Neural cell (in vitro differentiated cells): ENCODE measurements around the gene ARID3A.

Experiments used
- EP300 ChIP-seq: fragments of 450-650 bp; conservative IDR thresholded peaks from 2 replicates; pipeline ENCODE4 v1.6.1; 2014; ENCODE audit warnings: antibody characterized with exemption, mild to moderate bottlenecking, moderate library complexity; ENCODE audit not compliant: poor library complexity, severe bottlenecking
- EZH2 ChIP-seq: fragments of 200-600, 300-800 bp; shearing (Covaris generic), sonication (generic); IDR thresholded peaks from 2 replicates; pipeline ENCODE4 v1.6.1; 2014; ENCODE audit warnings: antibody characterized with exemption, low read length, borderline replicate concordance, mild to moderate bottlenecking; ENCODE audit not compliant: insufficient read depth, poor library complexity, severe bottlenecking
- POLR2AphosphoS5 ChIP-seq: IDR thresholded peaks from 2 replicates; pipeline ENCODE4 v1.6.1; 2012
- SMC3 ChIP-seq: fragments of 450-650 bp; conservative IDR thresholded peaks from 2 replicates; pipeline ENCODE4 v1.6.1; 2014; ENCODE audit warnings: antibody characterized with exemption, mild to moderate bottlenecking, moderate library complexity; ENCODE audit not compliant: poor library complexity
- TF ChIP-seq, protein P1 (sequence below): IDR thresholded peaks from 2 replicates; pipeline ENCODE4 v1.6.1; 2012; ENCODE audit warnings: borderline replicate concordance
- TF ChIP-seq, protein P2 (sequence below): fragments of 450-650 bp; IDR thresholded peaks from 2 replicates; pipeline ENCODE4 v1.5.1; 2014; ENCODE audit warnings: antibody characterized with exemption, mild to moderate bottlenecking, moderate library complexity; ENCODE audit not compliant: poor library complexity, severe bottlenecking

DNA sequence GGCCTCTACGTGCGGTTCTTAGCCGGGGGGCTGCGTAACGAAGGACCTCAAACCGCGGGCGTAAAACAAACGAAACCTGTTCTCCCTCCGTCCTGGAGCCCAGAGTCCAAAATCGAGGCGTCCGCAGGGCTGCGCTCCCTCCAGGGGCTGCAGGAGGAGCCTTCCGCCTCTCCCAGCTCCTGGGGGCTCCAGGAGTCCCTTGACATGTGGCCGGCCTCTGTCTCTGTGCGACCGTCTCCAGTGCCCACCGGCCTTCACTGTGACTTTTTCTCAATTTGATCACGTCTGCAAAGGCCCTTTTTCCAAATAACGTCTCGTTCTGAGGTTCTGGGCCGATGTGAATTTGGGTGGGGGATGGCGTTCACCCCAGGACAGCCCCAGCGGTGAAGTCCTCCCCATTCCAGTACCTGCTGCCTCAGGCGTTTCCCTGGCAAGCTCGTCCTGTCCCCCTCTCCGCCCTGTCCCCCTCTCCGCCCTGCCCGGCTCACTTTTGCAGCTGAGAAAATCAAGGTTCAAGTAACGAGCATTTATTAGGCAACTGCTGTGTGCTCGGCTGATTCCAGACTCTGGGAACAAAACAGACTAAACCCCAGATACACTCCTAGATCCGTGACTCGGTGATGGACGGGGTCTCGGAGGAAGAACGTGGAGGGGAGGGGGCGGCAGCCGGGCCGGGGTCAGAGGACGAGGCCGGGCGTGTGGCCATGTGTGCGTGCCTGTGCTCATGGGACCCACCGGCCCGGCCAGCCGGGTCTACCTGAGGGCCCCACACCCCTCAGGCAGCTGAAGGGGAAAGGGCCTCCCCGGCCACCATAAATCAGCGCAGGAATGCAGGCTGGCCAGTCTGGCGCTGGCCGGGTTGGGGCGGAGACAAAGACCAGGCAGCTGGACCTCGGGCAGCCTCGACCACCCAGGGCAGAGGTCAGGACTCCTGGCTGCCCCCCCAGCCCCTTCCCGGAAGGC lies 30.2 kb downstream of the ARID3A start:
- TF ChIP-seq, protein P1, sequence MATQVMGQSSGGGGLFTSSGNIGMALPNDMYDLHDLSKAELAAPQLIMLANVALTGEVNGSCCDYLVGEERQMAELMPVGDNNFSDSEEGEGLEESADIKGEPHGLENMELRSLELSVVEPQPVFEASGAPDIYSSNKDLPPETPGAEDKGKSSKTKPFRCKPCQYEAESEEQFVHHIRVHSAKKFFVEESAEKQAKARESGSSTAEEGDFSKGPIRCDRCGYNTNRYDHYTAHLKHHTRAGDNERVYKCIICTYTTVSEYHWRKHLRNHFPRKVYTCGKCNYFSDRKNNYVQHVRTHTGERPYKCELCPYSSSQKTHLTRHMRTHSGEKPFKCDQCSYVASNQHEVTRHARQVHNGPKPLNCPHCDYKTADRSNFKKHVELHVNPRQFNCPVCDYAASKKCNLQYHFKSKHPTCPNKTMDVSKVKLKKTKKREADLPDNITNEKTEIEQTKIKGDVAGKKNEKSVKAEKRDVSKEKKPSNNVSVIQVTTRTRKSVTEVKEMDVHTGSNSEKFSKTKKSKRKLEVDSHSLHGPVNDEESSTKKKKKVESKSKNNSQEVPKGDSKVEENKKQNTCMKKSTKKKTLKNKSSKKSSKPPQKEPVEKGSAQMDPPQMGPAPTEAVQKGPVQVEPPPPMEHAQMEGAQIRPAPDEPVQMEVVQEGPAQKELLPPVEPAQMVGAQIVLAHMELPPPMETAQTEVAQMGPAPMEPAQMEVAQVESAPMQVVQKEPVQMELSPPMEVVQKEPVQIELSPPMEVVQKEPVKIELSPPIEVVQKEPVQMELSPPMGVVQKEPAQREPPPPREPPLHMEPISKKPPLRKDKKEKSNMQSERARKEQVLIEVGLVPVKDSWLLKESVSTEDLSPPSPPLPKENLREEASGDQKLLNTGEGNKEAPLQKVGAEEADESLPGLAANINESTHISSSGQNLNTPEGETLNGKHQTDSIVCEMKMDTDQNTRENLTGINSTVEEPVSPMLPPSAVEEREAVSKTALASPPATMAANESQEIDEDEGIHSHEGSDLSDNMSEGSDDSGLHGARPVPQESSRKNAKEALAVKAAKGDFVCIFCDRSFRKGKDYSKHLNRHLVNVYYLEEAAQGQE, result no peak
- TF ChIP-seq, protein P2, sequence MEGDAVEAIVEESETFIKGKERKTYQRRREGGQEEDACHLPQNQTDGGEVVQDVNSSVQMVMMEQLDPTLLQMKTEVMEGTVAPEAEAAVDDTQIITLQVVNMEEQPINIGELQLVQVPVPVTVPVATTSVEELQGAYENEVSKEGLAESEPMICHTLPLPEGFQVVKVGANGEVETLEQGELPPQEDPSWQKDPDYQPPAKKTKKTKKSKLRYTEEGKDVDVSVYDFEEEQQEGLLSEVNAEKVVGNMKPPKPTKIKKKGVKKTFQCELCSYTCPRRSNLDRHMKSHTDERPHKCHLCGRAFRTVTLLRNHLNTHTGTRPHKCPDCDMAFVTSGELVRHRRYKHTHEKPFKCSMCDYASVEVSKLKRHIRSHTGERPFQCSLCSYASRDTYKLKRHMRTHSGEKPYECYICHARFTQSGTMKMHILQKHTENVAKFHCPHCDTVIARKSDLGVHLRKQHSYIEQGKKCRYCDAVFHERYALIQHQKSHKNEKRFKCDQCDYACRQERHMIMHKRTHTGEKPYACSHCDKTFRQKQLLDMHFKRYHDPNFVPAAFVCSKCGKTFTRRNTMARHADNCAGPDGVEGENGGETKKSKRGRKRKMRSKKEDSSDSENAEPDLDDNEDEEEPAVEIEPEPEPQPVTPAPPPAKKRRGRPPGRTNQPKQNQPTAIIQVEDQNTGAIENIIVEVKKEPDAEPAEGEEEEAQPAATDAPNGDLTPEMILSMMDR, result no peak
- no peak for TF ChIP-seq EZH2
- TF ChIP-seq POLR2AphosphoS5, result no peak
- no peak for TF ChIP-seq EP300
- no peak for TF ChIP-seq SMC3
